GM10266 (cell line): ENCODE data around the gene EFNA5.
"Not testable (repeated sequence)": the region's sequence is repeated elsewhere in the genome, so short reads cannot be mapped to it uniquely, and the experiment has no call there.

ENCODE experiments used
- DNase-seq: peaks from one replicate; pipeline ENCODE4 v3.0.0; 2012; ENCODE audit errors: extremely low spot score
- CTCF ChIP-seq: IDR thresholded peaks from 2 replicates; pipeline ENCODE4 v1.5.1; 2012; ENCODE audit warnings: mild to moderate bottlenecking, low read depth; ENCODE audit not compliant: control insufficient read depth, insufficient read depth; ENCODE audit errors: missing control alignments

EFNA5 gene

GRCh38 chr5:107457138-107457537, 213.6 kb downstream of the EFNA5 start:
- DNase-seq, result no peak

GRCh38 chr5:107456281-107456715, 214.4 kb downstream of the EFNA5 start:
- no peak for TF ChIP-seq CTCF
- no peak for DNase-seq

More at GRCh38 chr5:107457138-107457537, 213.6 kb downstream of the EFNA5 start:
- no peak for TF ChIP-seq CTCF

DNA sequence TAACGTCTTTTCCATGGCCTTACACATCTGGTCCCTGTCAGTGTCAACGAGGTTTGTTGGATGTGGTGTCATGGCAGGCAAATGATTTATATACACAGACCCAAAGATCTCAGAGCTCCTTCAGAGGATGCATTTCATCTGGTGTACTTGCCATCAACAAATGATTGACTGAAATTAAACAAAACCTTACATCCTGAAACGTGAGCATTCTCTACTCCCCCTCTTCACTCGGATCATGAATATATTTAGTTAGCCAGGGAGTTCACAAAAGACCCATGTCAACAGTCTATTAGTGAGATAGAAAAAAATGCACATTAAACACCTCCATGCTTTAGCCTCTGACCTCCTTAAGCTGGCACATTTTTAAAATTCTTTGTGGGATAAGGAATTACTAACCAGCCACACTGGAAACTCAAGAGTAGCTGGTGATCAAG, 215.6 kb downstream of the EFNA5 start:
- no peak for DNase-seq
- TF ChIP-seq CTCF, result no peak

DNA sequence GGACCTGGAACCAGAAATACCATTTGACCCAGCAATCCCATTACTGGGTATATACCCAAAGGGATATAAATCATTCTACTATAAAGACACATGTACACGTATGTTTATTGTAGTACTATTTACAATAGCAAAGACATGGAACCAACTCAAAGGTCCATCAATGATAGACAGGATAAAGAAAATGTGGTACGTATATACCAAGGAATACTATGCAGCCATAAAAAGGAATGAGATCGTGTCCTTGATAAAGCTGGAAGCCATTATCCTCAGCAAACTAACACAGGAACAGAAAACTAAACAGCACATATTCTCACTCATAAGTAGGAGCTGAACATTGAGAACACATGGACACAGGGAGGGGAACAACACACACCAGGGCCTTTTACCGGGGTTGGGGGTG, 218.9 kb downstream of the EFNA5 start:
- not testable (repeated sequence) for DNase-seq

GRCh38 chr5:107451028-107451427, 219.7 kb downstream of the EFNA5 start:
- no peak for TF ChIP-seq CTCF
- DNase-seq, result no peak

DNA sequence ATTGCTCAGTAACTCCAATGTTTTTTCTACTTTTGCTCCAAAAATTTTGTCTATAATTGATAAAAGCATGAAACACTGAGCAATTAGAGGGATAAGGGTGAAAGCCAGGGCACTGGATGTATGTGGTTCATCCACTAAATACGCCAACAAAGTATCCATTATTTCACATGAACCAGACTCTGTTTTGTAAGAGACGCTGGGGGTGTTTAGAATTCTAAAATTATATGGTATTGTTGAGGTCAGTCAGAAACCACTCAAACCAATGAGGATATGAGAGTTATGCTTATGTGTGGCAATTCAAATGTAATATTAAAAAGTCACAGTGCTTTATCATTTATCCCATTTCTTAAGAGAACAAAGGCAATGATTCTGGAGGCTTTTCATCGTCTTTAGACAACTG, 220.2 kb downstream of the EFNA5 start:
- TF ChIP-seq CTCF, result no peak
- DNase-seq, result no peak

DNA sequence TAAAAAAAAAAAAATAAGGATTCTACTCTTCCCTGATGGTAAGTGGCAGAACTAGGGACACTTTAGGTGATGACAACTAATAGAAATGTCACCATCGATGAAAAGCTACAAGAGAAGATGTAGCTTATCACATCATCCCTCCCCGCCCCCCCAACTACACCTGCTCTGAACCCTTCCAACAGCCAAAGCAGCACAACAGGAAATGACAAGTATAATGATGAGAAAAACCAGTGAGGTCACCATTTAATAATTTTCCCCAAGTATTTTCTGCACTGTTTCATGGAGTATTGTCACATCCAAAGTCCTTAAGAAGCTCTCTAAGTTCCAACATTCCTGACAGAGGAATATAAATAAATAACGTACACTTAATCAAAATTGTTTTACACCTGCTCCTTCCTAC, 221.4 kb downstream of the EFNA5 start:
- DNase-seq, result no peak
- no peak for TF ChIP-seq CTCF

DNA sequence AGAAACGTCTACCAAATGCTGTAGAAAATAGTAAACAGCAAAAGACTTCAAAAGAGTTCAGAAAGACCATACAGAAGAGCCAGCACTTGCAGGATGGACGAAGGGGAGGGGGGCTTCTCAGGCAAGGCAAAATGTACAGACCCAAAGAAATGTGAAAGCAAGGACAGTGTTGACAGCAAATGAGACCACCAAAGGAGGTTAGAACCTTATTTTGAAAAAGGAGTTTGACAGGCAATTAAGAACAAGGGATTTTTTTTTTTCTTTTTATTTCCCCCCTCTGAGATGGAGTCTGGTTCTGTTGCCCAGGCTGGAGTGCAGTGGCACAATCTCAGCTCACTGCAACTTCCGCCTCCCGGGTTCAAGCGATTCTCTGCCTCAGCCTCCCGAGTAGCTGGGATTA, 223.2 kb downstream of the EFNA5 start:
- no peak for DNase-seq
- TF ChIP-seq CTCF, result no peak
